K562 (cell line): ENCODE results near the gene UBXN11. TPM values are rescaled to one million over a fixed set of nuclear protein-coding genes. Genes with fewer than 3 reads are reported as not detected.
A peak's percentile ranks its signal among the peaks of the same experiment; 100 is the strongest.

Experiments
- ATAC-seq: fragments of 200-7000 bp; cut with Tn5 transposase; 3 replicates; pipeline ENCODE4 v1.9.1; 2020; ENCODE audit warnings: moderate library complexity
- BruUV-seq: library from RNA; stranded (reverse); fragments of 400-500 nt; replicated peaks from 2 replicates; lab custom pipeline; 2021; lab: Mats Ljungman, UMichigan
- CTCF ChIA-PET: fragments of 300-600 bp; formaldehyde crosslinking; extraction: SDS; loops from one replicate; lab custom pipeline; 2021; ENCODE audit warnings: low intra/inter-chr PET ratio; lab: Yijun Ruan, JAX
- POLR2A ChIA-PET: fragments of 300-600, 350-650 bp; sonication (Branson Sonifier 250); formaldehyde crosslinking; extraction: SDS; loops from one replicate; lab custom pipeline; 2021; ENCODE audit warnings: antibody characterized with exemption, inconsistent platforms; lab: Yijun Ruan, JAX
- DNase-seq, 4 experiments: peaks; one replicate each; pipeline versions ENCODE4 v3.0.0 to v3.0.0-alpha.2; 2011 to 2018; ENCODE audit warnings: low spot score in 3 of 4, mixed read lengths in 3 of 4; ENCODE audit errors: extremely low read depth in 1 of 4
- FAIRE-seq: peaks from 2 replicates; lab custom pipeline; 2011; peaks lifted over from hg19 to GRCh38; lab: Jason Lieb, UNC
- H2AFZ ChIP-seq: 2 replicates; pipeline ENCODE4 v1.6.0; 2011; ENCODE audit warnings: low read depth, low read length, control low read depth, inconsistent platforms
- H3K27ac ChIP-seq: fragments of 200-600 bp; 3 replicates; pipeline ENCODE4 v1.8.0; 2011; ENCODE audit warnings: low read depth, mild to moderate bottlenecking, control low read depth, inconsistent platforms, low read length, moderate library complexity, mixed read lengths; ENCODE audit errors: extremely low read depth
- H3K27me3 ChIP-seq, 2 experiments: fragments of 300-600 bp in 1 of 2; 2 replicates in 1 of 2; 3 replicates in 1 of 2; pipeline versions ENCODE4 v1.6.0 to v1.8.0; 2011; ENCODE audit warnings: inconsistent platforms in 2 of 2, low read length in 2 of 2, mild to moderate bottlenecking in 1 of 2, mixed read lengths in 1 of 2, moderate library complexity in 1 of 2; ENCODE audit not compliant: control insufficient read depth in 2 of 2, insufficient read depth in 2 of 2
- H3K36me3 ChIP-seq: fragments of 300-600 bp; 3 replicates; pipeline ENCODE4 v1.8.0; 2011; ENCODE audit warnings: mild to moderate bottlenecking, low read length, inconsistent platforms; ENCODE audit not compliant: control insufficient read depth, insufficient read depth
- H3K4me1 ChIP-seq, 2 experiments: fragments of 200-600 bp in 1 of 2; replicated peaks in 1 of 2; 2 replicates in 1 of 2; 3 replicates in 1 of 2; pipeline versions ENCODE4 v1.5.1 to v1.8.0; 2011; ENCODE audit warnings: inconsistent platforms in 2 of 2, low read length in 2 of 2, mild to moderate bottlenecking in 1 of 2, mixed read lengths in 1 of 2, moderate library complexity in 1 of 2; ENCODE audit not compliant: control insufficient read depth in 2 of 2, insufficient read depth in 2 of 2
- H3K4me2 ChIP-seq: 2 replicates; pipeline ENCODE4 v1.6.1; 2011; ENCODE audit warnings: low read length, control low read depth, inconsistent platforms, mixed read lengths; ENCODE audit not compliant: insufficient read depth
- H3K4me3 ChIP-seq: fragments of 200-600 bp; sonication (generic), shearing (Covaris generic); 2 replicates; pipeline ENCODE4 v1.5.1; 2016; ENCODE audit warnings: control low read depth, inconsistent platforms
- H3K79me2 ChIP-seq: fragments of 200-600 bp; 3 replicates; pipeline ENCODE4 v1.8.0; 2011; ENCODE audit warnings: low read length, inconsistent platforms; ENCODE audit not compliant: control insufficient read depth, insufficient read depth
- H3K9ac ChIP-seq, 2 experiments: 2 replicates each; pipeline versions ENCODE4 v1.6.0 to v1.6.1; 2011; ENCODE audit warnings: low read depth in 2 of 2, low read length in 2 of 2, control low read depth in 1 of 2, inconsistent platforms in 1 of 2, mild to moderate bottlenecking in 1 of 2, mixed read lengths in 1 of 2; ENCODE audit not compliant: insufficient read depth in 1 of 2
- H3K9me1 ChIP-seq: one replicate; pipeline ENCODE4 v1.6.0; 2011; ENCODE audit warnings: inconsistent platforms, mild to moderate bottlenecking, low read length, moderate library complexity; ENCODE audit not compliant: control insufficient read depth, insufficient read depth
- H3K9me3 ChIP-seq: replicated peaks from 2 replicates; pipeline ENCODE4 v1.5.1; 2011; ENCODE audit warnings: low read depth, low read length, inconsistent platforms; ENCODE audit not compliant: control insufficient read depth, insufficient read depth
- H4K20me1 ChIP-seq: replicated peaks from 2 replicates; pipeline ENCODE4 v1.6.1; 2011; ENCODE audit warnings: low read length, inconsistent platforms, mixed read lengths; ENCODE audit not compliant: control insufficient read depth, insufficient read depth
- GABPB2 ChIP-seq: fragments of 250-450 bp; sonication (Bioruptor Pico); conservative IDR thresholded peaks from 2 replicates; pipeline ENCODE4 v1.5.1; 2021; ENCODE audit warnings: mild to moderate bottlenecking
- POLR2AphosphoS5 ChIP-seq: IDR thresholded peaks from 2 replicates; pipeline ENCODE4 v1.6.1; 2011; ENCODE audit warnings: mild to moderate bottlenecking, low read depth, low read length, moderate library complexity; ENCODE audit not compliant: control insufficient read depth, insufficient read depth
- WGBS: fragments of 100-300 bp; shearing (Covaris generic); methylation state at CpG from one replicate; pipeline ENCODE4 v1.1.6; 2016; ENCODE audit warnings: low coverage, mixed read lengths; ENCODE audit not compliant: insufficient coverage; ENCODE audit errors: missing lambda C conversion rate; 5-methylcytosine and 5-hydroxymethylcytosine counted together
- in situ Hi-C: fragments of 300-500 bp; cut with MboI; formaldehyde crosslinking; loops from 4 replicates; pipeline ENCODE4 v1.15.0; 2018; ENCODE audit warnings: inconsistent platforms, mixed read lengths
- intact Hi-C: fragments of 100-400 bp; cut with micrococcal nuclease; formaldehyde crosslinking; loops from 2 replicates; pipeline ENCODE4 v1.14.2; 2022
- polyA plus RNA-seq, 8 experiments: library from polyadenylated mRNA; depleted of rRNA in 4 of 8; stranded (reverse) in 5 of 8; unstranded in 3 of 8; fragments of >200 nt; fragmentation: Nextera tagmentation in 2 of 8; fragmentation: Illumina TruSeq in 1 of 8; extraction: Ambion mirVana in 2 of 8; extraction: Trizol in 1 of 8; gene quantifications; 2 replicates each; pipeline versions ENCODE4 v1.2.1 to v1.2.3, GENCODE V29; 2011 to 2014; ENCODE audit warnings: inconsistent platforms in 1 of 8, missing spikeins in 1 of 8
- total RNA-seq, 7 experiments: library from RNA; depleted of rRNA in 6 of 7; stranded (reverse); fragments of >200 nt in 6 of 7; fragmentation: Illumina TruSeq in 2 of 7; extraction: Trizol in 2 of 7; gene quantifications; 2 replicates each; pipeline versions ENCODE4 v1.2.1 to v1.2.3, GENCODE V29; 2011 to 2021; ENCODE audit warnings: low replicate concordance in 1 of 7
- TF ChIP-seq, protein P1 (sequence below): sonication (generic); formaldehyde crosslinking; IDR thresholded peaks from 2 replicates; pipeline ENCODE4 v1.8.1; 2023; ENCODE audit warnings: mild to moderate bottlenecking, missing genetic modification reagents, moderate library complexity

UBXN11 gene
- total and polyA plus RNA-seq, 9 of the 15 experiments (the other 6 are each of a cell fraction or from before 2014, with no cell fraction given) = 0.48 to 34.3 (median 11.3) TPM

GRCh38 chr1:26278303-26278702, 28.1 kb downstream of the UBXN11 start:
- no peak for FAIRE-seq
- ATAC-seq = no peak
- no peak overlapping the region for H3K4me3 ChIP-seq
- no TSS peak for BruUV-seq
- peak in 1 of 4 experiments; percentile 20 for DNase-seq
- H3K36me3 ChIP-seq = peaks cover 84% of the 10 kb centered on the region
- H3K9me3 ChIP-seq = no peaks in the 10 kb centered on the region
- WGBS = 60% methylated on average over 4 of the region's 4 CpGs
- H3K4me1 ChIP-seq = peaks cover 67 to 75% of the 10 kb centered on the region in 2 experiments
- H3K27ac ChIP-seq = peak overlapping the region; percentile 81; the same call in 2 of the 3 replicates
- TF ChIP-seq, protein P1, sequence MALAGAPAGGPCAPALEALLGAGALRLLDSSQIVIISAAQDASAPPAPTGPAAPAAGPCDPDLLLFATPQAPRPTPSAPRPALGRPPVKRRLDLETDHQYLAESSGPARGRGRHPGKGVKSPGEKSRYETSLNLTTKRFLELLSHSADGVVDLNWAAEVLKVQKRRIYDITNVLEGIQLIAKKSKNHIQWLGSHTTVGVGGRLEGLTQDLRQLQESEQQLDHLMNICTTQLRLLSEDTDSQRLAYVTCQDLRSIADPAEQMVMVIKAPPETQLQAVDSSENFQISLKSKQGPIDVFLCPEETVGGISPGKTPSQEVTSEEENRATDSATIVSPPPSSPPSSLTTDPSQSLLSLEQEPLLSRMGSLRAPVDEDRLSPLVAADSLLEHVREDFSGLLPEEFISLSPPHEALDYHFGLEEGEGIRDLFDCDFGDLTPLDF (CRISPR knock-in tag) = no peak
- TF ChIP-seq POLR2AphosphoS5 (0 out of 2 replicates have a peak, but pooled peaks have one; percentile 4), GABPB2 (no peak)
- no peak overlapping the region for H3K4me2 ChIP-seq
- ChIA-PET CTCF (interaction anchor here (0.6 to 1.6 kb wide), 2 partner anchors 37 to 43 kb away, joined by 3 to 6 read pairs; no protein-coding TSS in a partner anchor), POLR2A (interaction anchor here (0.7 to 3.6 kb wide), 5 partner anchors 11 to 139 kb away, joined by 3 to 10 read pairs (median 5); no protein-coding TSS in a partner anchor)
- peaks cover 4% of the 10 kb centered on the region; the same call in 1 of the 2 replicates for H4K20me1 ChIP-seq
- no peaks in the 10 kb centered on the region for H3K27me3 ChIP-seq
- no peak overlapping the region for H2AFZ ChIP-seq
- in situ Hi-C loops (loop anchor here (5.0 kb wide), 1 partner anchor 114 kb away; no protein-coding TSS in a partner anchor), intact Hi-C loops (no loop called here)
- peak overlapping the region in 1 of 2 experiments; percentile 38; a peak in 2 of 4 replicates for H3K9ac ChIP-seq
- peaks cover 24% of the 10 kb centered on the region; the same call in 2 of the 3 replicates for H3K79me2 ChIP-seq
- H3K9me1 ChIP-seq = peaks cover 5% of the 10 kb centered on the region
